Prostate gland (tissue), 2 donors: ENCODE data around the gene SKA2. TPM values are rescaled to one million over a fixed set of nuclear protein-coding genes. Genes with fewer than 3 reads are reported as not detected.
"Not testable (repeated sequence)": the region's sequence is repeated elsewhere in the genome, so short reads cannot be mapped to it uniquely, and the experiment has no call there.

ENCODE experiments used
- DNase-seq: peaks from one replicate; pipeline ENCODE4 v3.0.0-alpha.2; 2019; ENCODE audit warnings: low spot score
- H3K27ac ChIP-seq, 2 donors: fragments of 200-600 bp; sonication (generic); 2 replicates each; pipeline ENCODE4 v1.5.1; 2017 to 2019
- H3K27me3 ChIP-seq: fragments of 200-600 bp; sonication (generic); replicated peaks from 2 replicates; pipeline ENCODE4 v1.5.1; 2019; ENCODE audit not compliant: insufficient read depth
- H3K36me3 ChIP-seq, 2 donors: fragments of 200-600 bp; sonication (generic); 1 replicate in 1 of 2; 2 replicates in 1 of 2; pipeline versions ENCODE4 v1.5.1 to v1.8.1; 2017 to 2019
- H3K4me1 ChIP-seq: fragments of 200-600 bp; sonication (generic); replicated peaks from 2 replicates; pipeline ENCODE4 v1.5.1; 2019
- H3K4me3 ChIP-seq, 2 donors: fragments of 200-600 bp; sonication (generic); 2 replicates each; pipeline ENCODE4 v1.5.1; 2017 to 2019
- H3K9me3 ChIP-seq: fragments of 200-600 bp; sonication (generic); 2 replicates; pipeline ENCODE4 v1.5.1; 2017
- CTCF ChIP-seq, 4 experiments: fragments of 200-600 bp in 2 of 4; fragments of 450-650 bp in 2 of 4; sonication (generic) in 2 of 4; IDR thresholded peaks; 1 replicate in 3 of 4; 2 replicates in 1 of 4; pipeline ENCODE4 v1.5.1; 2016 to 2019; ENCODE audit warnings: antibody characterized with exemption in 4 of 4, mild to moderate bottlenecking in 2 of 4, moderate library complexity in 2 of 4
- POLR2A ChIP-seq: fragments of 450-650 bp; IDR thresholded peaks from one replicate; pipeline ENCODE4 v1.6.1; 2016; ENCODE audit warnings: antibody characterized with exemption, mild to moderate bottlenecking
- POLR2AphosphoS5 ChIP-seq: sonication (generic); formaldehyde crosslinking; IDR thresholded peaks from one replicate; pipeline ENCODE4 v1.6.1; 2017; ENCODE audit warnings: antibody characterized with exemption
- WGBS: methylation state at CpG from one replicate; pipeline ENCODE4 v1.1.5; 2018; 5-methylcytosine and 5-hydroxymethylcytosine counted together
- intact Hi-C: fragments of 100-400 bp; cut with DNase I; formaldehyde crosslinking; loops from one replicate; pipeline ENCODE4 v1.14.2; 2022
- total RNA-seq, 2 donors: library from RNA; depleted of rRNA; stranded (reverse); fragments of >200 nt; gene quantifications; one replicate each; pipeline ENCODE4 v1.1.0, GENCODE V29; 2016

The SKA2 gene
- total RNA-seq, 2 donors from 2014 or later = 24.5 to 55.0 TPM

- no peak for TF ChIP-seq CTCF (IDR thresholded peaks at IDR 0.05)
- TF ChIP-seq POLR2A = no peak
- TF ChIP-seq POLR2AphosphoS5 = no peak
- no peak for DNase-seq
These were observed 31.9 kb upstream of the SKA2 start for GRCh38 chr17:59186850-59187249.

GRCh38 chr17:59185997-59186396, 31.0 kb upstream of the SKA2 start:
- intact Hi-C loops = no loop called here
- Histone ChIP-seq H3K27me3 (no peaks in the 10 kb centered on the region), H3K36me3 (no peaks in the 10 kb centered on the region), H3K27ac (no peak overlapping the region), H3K4me3 (no peak overlapping the region), H3K9me3 (no peaks in the 10 kb centered on the region), H3K4me1 (no peaks in the 10 kb centered on the region)
- DNase-seq = no peak
- TF ChIP-seq CTCF (IDR thresholded peaks at IDR 0.05) (no peak), POLR2AphosphoS5 (no peak), POLR2A (no peak)

More at GRCh38 chr17:59186850-59187249, 31.9 kb upstream of the SKA2 start:
- Histone ChIP-seq H3K4me3 (no peak overlapping the region), H3K27me3 (no peaks in the 10 kb centered on the region), H3K36me3 (no peaks in the 10 kb centered on the region), H3K27ac (no peak overlapping the region), H3K4me1 (no peaks in the 10 kb centered on the region), H3K9me3 (no peaks in the 10 kb centered on the region)
- 97% methylated on average over 3 of the region's 3 CpGs for WGBS
- intact Hi-C loops = no loop called here

- 96% methylated on average over 9 of the region's 9 CpGs for WGBS
These were observed 26.5 kb upstream of the SKA2 start for GRCh38 chr17:59181481-59181880.

GRCh38 chr17:59180626-59181025, 25.6 kb upstream of the SKA2 start:
- intact Hi-C loops = no loop called here
- whole genome bisulfite sequencing = 97% methylated on average over 9 of the region's 9 CpGs
- H3K27ac ChIP-seq = no peak overlapping the region
- no peaks in the 10 kb centered on the region for H3K36me3 ChIP-seq
- H3K27me3 ChIP-seq = no peaks in the 10 kb centered on the region
- DNase-seq = no peak
- no peak overlapping the region for H3K4me3 ChIP-seq
- no peaks in the 10 kb centered on the region for H3K9me3 ChIP-seq
- H3K4me1 ChIP-seq = no peaks in the 10 kb centered on the region
- TF ChIP-seq CTCF (IDR thresholded peaks at IDR 0.05) (no peak), POLR2AphosphoS5 (no peak), POLR2A (no peak)

More at GRCh38 chr17:59181481-59181880, 26.5 kb upstream of the SKA2 start:
- H3K4me3 ChIP-seq = no peak overlapping the region
- no peaks in the 10 kb centered on the region for H3K9me3 ChIP-seq
- H3K27me3 ChIP-seq = no peaks in the 10 kb centered on the region
- DNase-seq = no peak
- H3K4me1 ChIP-seq = no peaks in the 10 kb centered on the region
- TF ChIP-seq POLR2A (no peak), POLR2AphosphoS5 (no peak), CTCF (IDR thresholded peaks at IDR 0.05) (no peak)
- no peaks in the 10 kb centered on the region for H3K36me3 ChIP-seq
- intact Hi-C loops = no loop called here
- no peak overlapping the region for H3K27ac ChIP-seq

- DNase-seq, H3K27ac ChIP-seq, intact Hi-C loops, H3K4me1 ChIP-seq, H3K4me3 ChIP-seq, H3K27me3 ChIP-seq, H3K36me3 ChIP-seq, H3K9me3 ChIP-seq: not testable (repeated sequence)
- 90% methylated on average over 11 of the region's 11 CpGs for WGBS
These were observed 24.6 kb upstream of the SKA2 start for GRCh38 chr17:59179601-59180000.
